IPS-18a (cell line): ENCODE results near the gene ATG2B.

ENCODE experiments used
- H3K27ac ChIP-seq: one replicate; pipeline ENCODE4 v1.5.1; 2013; ENCODE audit warnings: low read length
- H3K27me3 ChIP-seq: one replicate; pipeline ENCODE4 v1.6.1; 2013; ENCODE audit warnings: mild to moderate bottlenecking, low read length; ENCODE audit not compliant: control insufficient read depth, insufficient read depth
- H3K36me3 ChIP-seq: one replicate; pipeline ENCODE4 v1.6.1; 2013; ENCODE audit warnings: low read depth, low read length; ENCODE audit not compliant: control insufficient read depth
- H3K4me1 ChIP-seq: one replicate; pipeline ENCODE4 v1.6.1; 2013; ENCODE audit warnings: low read depth, low read length; ENCODE audit not compliant: control insufficient read depth
- H3K4me3 ChIP-seq: one replicate; pipeline ENCODE4 v1.5.1; 2013; ENCODE audit warnings: low read length
- H3K9ac ChIP-seq: one replicate; pipeline ENCODE4 v1.6.1; 2013; ENCODE audit warnings: mild to moderate bottlenecking, low read length, moderate library complexity
- H3K9me3 ChIP-seq: one replicate; pipeline ENCODE4 v1.6.1; 2013; ENCODE audit warnings: low read depth, low read length; ENCODE audit not compliant: control insufficient read depth

The ATG2B gene, protein sequence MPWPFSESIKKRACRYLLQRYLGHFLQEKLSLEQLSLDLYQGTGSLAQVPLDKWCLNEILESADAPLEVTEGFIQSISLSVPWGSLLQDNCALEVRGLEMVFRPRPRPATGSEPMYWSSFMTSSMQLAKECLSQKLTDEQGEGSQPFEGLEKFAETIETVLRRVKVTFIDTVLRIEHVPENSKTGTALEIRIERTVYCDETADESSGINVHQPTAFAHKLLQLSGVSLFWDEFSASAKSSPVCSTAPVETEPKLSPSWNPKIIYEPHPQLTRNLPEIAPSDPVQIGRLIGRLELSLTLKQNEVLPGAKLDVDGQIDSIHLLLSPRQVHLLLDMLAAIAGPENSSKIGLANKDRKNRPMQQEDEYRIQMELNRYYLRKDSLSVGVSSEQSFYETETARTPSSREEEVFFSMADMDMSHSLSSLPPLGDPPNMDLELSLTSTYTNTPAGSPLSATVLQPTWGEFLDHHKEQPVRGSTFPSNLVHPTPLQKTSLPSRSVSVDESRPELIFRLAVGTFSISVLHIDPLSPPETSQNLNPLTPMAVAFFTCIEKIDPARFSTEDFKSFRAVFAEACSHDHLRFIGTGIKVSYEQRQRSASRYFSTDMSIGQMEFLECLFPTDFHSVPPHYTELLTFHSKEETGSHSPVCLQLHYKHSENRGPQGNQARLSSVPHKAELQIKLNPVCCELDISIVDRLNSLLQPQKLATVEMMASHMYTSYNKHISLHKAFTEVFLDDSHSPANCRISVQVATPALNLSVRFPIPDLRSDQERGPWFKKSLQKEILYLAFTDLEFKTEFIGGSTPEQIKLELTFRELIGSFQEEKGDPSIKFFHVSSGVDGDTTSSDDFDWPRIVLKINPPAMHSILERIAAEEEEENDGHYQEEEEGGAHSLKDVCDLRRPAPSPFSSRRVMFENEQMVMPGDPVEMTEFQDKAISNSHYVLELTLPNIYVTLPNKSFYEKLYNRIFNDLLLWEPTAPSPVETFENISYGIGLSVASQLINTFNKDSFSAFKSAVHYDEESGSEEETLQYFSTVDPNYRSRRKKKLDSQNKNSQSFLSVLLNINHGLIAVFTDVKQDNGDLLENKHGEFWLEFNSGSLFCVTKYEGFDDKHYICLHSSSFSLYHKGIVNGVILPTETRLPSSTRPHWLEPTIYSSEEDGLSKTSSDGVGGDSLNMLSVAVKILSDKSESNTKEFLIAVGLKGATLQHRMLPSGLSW (N-terminal part only)

DNA sequence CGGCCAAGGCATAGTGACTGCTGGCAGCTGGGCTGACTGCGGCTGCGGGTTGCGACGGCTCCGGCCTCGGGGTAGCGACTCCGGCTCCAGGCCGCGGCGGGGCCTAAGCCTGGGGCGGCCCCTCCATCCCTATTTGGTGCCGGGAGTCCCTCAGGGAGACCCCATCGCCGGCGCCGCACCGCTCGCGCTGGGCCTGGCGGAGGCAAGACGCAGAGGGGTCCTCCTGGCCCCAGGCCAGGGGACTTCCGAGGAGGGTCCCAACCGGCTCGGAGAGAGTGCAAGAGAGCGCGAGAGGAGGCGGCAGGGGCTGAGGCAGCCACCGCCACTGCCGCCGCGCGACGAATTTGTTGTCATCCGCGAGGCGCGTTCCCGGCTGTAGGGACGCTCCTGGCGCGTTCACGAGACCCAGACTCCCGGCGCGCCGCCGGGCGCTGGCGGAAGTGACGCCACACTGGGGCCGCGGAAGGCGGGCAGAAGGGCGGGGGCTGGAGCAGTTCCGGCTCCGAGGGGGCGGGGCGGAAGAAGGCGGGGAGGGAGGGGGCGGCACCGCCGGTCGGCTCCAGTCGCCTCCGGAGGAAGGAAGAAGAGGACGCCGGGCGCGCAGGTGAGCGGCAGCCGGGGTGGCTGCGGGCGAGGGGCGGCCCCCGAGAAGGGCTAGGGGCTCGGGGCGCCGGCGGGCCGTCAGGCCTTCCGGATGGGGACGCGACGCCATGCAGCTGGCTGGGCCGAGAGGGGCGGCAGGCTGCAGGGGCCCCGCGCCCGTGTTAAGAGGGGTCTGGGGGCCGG lies at the start of gene ATG2B, which contains the start of gene GSKIP:
ATG2B (minus strand) TSS at position 377 of the 786 bp plus-strand sequence; CDS start at position 12, 365 bp downstream.
GSKIP (plus strand) TSS at position 562 of the 786 bp plus-strand sequence. CDS start 18,722 bp downstream, outside the sequence.
- H3K27ac ChIP-seq: peak within 1 kb of the TSS; percentile 4
- peak within 1 kb of the TSS; percentile 95 for H3K4me3 ChIP-seq
- H3K36me3 ChIP-seq: peaks cover 3% of the 10 kb centered on the region
- no peaks in the 10 kb centered on the region for H3K9me3 ChIP-seq
- H3K9ac ChIP-seq: peak within 1 kb of the TSS; percentile 79
- peaks cover 14% of the 10 kb centered on the region for H3K4me1 ChIP-seq
- no peaks in the 10 kb centered on the region for H3K27me3 ChIP-seq

DNA sequence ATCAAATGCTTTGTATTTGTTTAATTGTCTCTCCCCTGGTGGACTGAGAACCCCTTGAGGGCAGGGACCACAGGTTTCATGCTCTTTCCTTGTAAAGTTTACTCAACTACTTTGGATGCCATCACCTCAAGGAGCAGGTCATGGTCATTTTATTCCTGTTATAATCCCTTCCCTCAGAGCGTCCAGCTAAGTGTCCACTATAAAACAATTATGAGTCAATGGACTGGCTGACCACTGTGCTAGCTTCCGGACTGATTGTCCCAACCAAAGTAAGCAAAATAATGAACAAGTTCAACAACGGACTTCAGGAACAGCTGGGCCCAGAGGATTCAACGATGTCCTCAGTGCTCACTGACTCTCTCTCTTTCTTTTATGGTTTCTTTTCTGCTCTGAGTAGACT lies 47.0 kb upstream of the ATG2B start:
- H3K36me3 ChIP-seq: no peaks in the 10 kb centered on the region
- peaks cover 3% of the 10 kb centered on the region for H3K4me1 ChIP-seq
- no peaks in the 10 kb centered on the region for H3K27me3 ChIP-seq
- no peak overlapping the region for H3K4me3 ChIP-seq
- no peak overlapping the region for H3K9ac ChIP-seq
- no peaks in the 10 kb centered on the region for H3K9me3 ChIP-seq
- no peak overlapping the region for H3K27ac ChIP-seq

DNA sequence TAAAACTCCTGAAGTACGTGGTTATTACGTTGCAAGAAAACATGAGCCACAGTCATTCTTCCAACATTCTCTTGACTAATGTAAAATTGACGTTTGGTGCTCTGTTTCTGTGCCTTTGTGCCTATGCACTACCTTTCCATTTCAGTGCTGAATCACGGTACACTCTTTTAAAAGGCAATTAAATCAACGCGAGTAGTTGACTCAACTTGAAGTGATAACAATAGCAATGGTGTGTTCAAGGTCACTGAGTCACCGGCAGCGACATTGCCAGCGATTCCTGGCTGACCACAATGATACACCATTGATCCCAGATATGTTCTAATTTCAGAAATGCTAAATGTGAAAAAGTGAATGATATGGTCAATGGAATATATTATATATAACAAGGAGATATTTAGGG lies 46.6 kb upstream of the ATG2B start:
- Histone ChIP-seq H3K27me3 (no peaks in the 10 kb centered on the region), H3K9me3 (no peaks in the 10 kb centered on the region), H3K4me3 (no peak overlapping the region), H3K9ac (no peak overlapping the region), H3K4me1 (peaks cover 3% of the 10 kb centered on the region), H3K36me3 (no peaks in the 10 kb centered on the region), H3K27ac (no peak overlapping the region)

DNA sequence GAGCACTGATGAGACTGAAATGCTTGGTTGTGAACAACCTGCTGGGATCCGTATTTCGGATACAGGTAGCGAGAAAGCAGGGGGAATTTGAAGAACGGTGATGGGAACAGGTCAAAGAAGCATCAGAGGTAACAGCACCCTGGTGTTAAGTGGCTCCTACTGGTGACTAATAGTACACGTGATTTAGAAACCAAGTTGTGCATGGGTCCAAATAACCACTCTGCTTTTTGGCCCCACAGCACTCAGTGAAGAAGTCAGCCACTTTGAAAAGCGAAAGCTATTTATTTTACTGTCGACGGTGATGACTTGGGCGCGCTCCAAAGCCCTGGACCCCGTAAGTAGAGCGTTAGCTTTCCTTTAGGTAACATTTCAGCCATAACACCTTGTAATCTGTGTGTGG lies 45.5 kb upstream of the ATG2B start:
- H3K36me3 ChIP-seq: no peaks in the 10 kb centered on the region
- no peaks in the 10 kb centered on the region for H3K27me3 ChIP-seq
- H3K27ac ChIP-seq: no peak overlapping the region
- no peak overlapping the region for H3K4me3 ChIP-seq
- no peaks in the 10 kb centered on the region for H3K9me3 ChIP-seq
- H3K9ac ChIP-seq: no peak overlapping the region
- H3K4me1 ChIP-seq: peaks cover 3% of the 10 kb centered on the region

DNA sequence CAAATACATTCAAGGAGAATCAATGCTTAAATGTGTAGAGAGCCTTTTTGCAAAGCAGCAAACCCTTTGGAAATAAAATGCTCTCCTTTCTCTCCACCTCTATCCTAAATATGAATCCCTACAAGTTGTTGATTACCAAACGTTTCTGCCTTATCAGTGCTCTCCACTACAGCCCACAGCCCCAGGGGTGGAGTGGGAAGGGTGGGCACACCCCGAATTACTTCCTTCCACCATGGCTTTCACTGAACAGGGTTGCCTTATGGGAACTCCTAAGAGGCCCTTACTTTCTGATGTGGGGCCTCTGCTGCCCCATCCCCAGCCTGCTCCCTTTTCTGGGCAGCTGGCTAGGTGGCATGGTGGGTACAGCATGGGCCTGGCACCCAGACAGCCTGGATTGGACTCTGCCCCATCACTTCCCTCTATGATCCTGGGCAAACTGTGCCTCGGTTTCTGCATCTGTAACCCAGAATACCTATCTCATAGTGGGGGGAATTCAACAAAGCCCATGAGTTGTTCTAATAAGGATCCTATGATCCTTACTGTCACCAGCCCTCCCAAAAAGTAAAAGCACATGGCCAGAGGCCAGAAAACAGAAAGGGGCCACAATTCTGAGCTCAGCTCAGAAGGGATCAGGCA lies 44.9 kb upstream of the ATG2B start:
- no peaks in the 10 kb centered on the region for H3K36me3 ChIP-seq
- no peaks in the 10 kb centered on the region for H3K27me3 ChIP-seq
- H3K4me3 ChIP-seq: no peak overlapping the region
- H3K27ac ChIP-seq: no peak overlapping the region
- H3K4me1 ChIP-seq: peaks cover 3% of the 10 kb centered on the region
- no peaks in the 10 kb centered on the region for H3K9me3 ChIP-seq
- H3K9ac ChIP-seq: no peak overlapping the region

DNA sequence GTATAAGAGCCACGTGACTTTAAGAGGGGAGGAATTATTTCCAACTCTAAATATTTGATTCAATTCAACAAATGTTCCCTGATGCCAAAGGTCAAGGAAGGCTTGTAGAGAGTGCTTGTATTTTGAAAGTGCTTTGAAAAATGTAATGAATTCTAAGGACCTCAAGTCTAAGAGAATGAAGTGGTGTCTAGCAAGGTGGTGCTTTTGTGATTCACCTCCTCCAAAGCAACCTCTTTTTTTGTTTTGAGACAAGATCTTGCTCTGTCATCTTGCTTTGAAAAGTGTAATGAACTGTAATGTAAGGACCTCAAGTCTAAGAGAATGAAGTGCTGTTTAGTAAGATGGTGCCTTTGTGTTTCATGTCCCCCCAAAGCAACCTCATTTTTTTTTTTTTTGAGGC lies 42.5 kb upstream of the ATG2B start:
- H3K4me1 ChIP-seq: no peaks in the 10 kb centered on the region
- no peaks in the 10 kb centered on the region for H3K9me3 ChIP-seq
- H3K36me3 ChIP-seq: no peaks in the 10 kb centered on the region
- no peaks in the 10 kb centered on the region for H3K27me3 ChIP-seq
- H3K9ac ChIP-seq: no peak overlapping the region
- H3K4me3 ChIP-seq: no peak overlapping the region
- H3K27ac ChIP-seq: no peak overlapping the region

DNA sequence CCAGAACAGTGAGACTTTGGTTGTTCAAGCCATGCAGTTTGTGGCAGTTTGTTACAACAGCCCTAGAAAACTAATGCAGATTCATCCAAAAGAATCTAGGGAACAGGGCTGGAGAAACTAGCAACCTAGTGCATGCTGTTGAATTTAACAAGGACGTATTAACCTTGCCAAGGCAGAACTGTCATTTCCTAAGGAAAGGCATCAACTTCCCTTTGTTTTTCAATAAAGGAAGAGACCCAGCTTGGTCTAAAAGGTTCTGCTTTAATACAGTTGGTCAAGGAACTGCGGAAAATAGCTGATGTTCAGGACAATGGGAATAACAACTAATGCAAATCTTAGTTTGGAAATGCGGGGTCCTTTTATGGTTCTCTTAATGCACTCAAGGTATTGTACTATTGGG lies 40.3 kb upstream of the ATG2B start:
- Histone ChIP-seq H3K4me3 (no peak overlapping the region), H3K4me1 (no peaks in the 10 kb centered on the region), H3K27me3 (no peaks in the 10 kb centered on the region), H3K36me3 (no peaks in the 10 kb centered on the region), H3K9me3 (no peaks in the 10 kb centered on the region), H3K9ac (no peak overlapping the region), H3K27ac (no peak overlapping the region)

DNA sequence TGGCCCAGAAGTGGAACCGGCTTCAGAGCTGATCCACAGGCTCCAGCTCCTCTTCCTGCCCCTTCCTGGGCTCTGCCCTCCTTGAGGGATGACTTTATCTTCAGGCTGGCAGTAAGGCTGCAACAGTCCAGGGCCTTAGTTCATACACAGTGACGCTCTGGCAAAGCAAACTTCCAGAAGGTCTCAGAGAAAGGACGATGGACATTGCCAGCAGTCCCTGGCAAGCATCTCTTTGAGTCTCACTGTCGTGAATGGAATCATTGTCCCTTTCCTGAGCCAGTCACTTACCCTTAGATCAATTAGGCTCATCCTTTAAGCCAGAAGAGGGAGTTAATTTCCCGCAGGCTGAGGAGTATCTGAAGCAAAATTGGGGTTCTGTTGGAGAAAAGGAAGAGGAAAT lies 37.4 kb upstream of the ATG2B start:
- no peaks in the 10 kb centered on the region for H3K9me3 ChIP-seq
- no peak overlapping the region for H3K27ac ChIP-seq
- H3K36me3 ChIP-seq: no peaks in the 10 kb centered on the region
- H3K4me3 ChIP-seq: no peak overlapping the region
- H3K4me1 ChIP-seq: no peaks in the 10 kb centered on the region
- H3K9ac ChIP-seq: no peak overlapping the region
- no peaks in the 10 kb centered on the region for H3K27me3 ChIP-seq

DNA sequence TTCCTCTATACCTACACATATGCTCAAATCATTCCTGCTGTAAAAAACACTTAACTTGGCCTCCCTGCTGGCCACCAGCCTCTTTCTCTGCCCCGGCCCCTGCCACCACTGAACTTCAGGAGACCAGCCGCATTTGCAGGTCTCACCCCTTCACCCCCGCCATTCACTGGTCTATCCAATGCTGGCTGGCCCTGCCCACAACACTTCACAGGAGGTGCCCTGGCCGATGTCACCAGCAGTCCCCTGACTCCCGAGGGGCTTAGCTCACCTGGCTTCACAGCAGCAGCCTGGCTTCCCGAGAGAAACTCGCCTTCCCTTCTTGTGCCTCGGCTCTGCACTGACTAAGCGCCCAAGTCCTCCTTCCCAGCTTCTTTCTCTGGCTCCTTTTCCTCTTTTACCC lies 36.3 kb upstream of the ATG2B start:
- H3K4me3 ChIP-seq: no peak overlapping the region
- no peaks in the 10 kb centered on the region for H3K9me3 ChIP-seq
- H3K9ac ChIP-seq: no peak overlapping the region
- H3K4me1 ChIP-seq: no peaks in the 10 kb centered on the region
- H3K27me3 ChIP-seq: no peaks in the 10 kb centered on the region
- no peak overlapping the region for H3K27ac ChIP-seq
- H3K36me3 ChIP-seq: no peaks in the 10 kb centered on the region

DNA sequence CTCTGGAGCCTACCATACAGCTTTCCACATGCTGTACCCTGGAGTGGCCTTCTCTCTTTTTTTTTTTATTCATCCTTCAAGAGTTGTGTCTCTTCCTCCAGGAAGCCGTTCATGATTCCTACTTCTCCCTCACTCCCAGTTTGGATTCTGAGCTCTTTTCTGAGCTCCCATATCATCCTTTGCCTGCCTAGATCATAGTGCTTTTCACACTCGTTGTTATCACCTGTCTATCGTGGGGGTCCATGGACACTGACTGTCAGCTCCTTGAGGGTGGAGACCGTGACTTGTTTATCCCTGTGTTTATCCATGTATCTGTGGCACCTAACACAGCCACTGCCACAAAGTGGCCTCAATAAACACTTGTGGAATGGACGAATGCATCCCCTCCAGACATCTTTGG lies 35.8 kb upstream of the ATG2B start:
- Histone ChIP-seq H3K27ac (no peak overlapping the region), H3K27me3 (no peaks in the 10 kb centered on the region), H3K9ac (no peak overlapping the region), H3K36me3 (no peaks in the 10 kb centered on the region), H3K4me3 (no peak overlapping the region), H3K9me3 (no peaks in the 10 kb centered on the region), H3K4me1 (no peaks in the 10 kb centered on the region)
